Ishikawa (cell line): ENCODE results near the gene MRS2.

Source experiments
- CEBPB ChIP-seq: IDR thresholded peaks from 2 replicates; pipeline ENCODE4 v1.6.1; 2012
- CREB1 ChIP-seq: IDR thresholded peaks from 2 replicates; pipeline ENCODE4 v1.6.1; 2012; ENCODE audit warnings: low read depth
- TAF1 ChIP-seq: IDR thresholded peaks from 2 replicates; pipeline ENCODE4 v1.6.1; 2012; ENCODE audit warnings: low read depth, mild to moderate bottlenecking
- TCF12 ChIP-seq: IDR thresholded peaks from 2 replicates; pipeline ENCODE4 v1.6.1; 2012; ENCODE audit warnings: low read depth
- YY1 ChIP-seq: IDR thresholded peaks from 2 replicates; pipeline ENCODE4 v1.6.1; 2012; ENCODE audit warnings: low read depth

DNA sequence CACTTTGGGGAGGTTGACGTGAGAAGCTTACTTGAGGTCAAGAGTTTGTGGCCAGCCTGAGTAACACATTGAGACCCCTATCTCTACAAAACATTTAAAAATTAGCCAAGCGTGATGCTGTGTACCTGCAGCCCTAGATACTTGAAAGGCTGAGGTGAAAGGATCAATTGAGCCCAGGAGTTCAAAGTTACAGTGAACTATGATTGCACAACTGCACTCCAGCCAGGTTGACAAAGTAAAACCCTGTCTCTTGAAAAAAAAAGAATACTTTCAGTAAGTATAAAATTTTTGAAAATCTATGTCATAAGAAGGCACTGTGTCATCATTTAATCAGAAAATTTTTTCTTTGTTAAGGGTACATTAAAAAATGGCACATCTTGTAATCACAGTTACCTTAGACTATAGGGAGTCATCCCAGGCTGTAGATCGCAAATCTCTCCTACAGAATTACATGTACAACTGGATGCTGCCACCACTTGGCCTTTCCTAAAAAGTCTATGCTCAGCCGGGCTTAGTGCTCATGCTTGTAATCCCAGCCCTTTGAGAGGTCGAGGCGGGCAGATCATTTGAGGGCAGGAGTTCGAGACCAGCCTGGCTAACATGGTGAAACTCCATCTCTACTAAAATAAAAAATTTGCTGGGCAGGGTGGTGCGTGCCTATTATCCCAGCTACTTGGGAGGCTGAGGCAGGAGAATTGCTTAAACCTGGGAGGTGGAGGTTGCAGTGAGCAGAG lies 17.0 kb upstream of the MRS2 start:
- TF ChIP-seq YY1, result no peak
- no peak for TF ChIP-seq CREB1
- TF ChIP-seq CEBPB, result no peak
- TF ChIP-seq TCF12, result no peak
- TF ChIP-seq TAF1, result no peak
